HEK293 (cell line): ENCODE measurements around the gene INSM2.

ENCODE experiments used
- CTCF ChIA-PET: fragments of 350-600 bp; formaldehyde crosslinking; extraction: SDS; loops from one replicate; lab custom pipeline; 2021; ENCODE audit warnings: antibody characterized with exemption; lab: Yijun Ruan, JAX
- POLR2A ChIA-PET: fragments of 300-600 bp; formaldehyde crosslinking; extraction: SDS; loops from one replicate; lab custom pipeline; 2020; ENCODE audit warnings: antibody characterized with exemption, inconsistent platforms; lab: Yijun Ruan, JAX
- H3K27ac ChIP-seq: fragments of 200-500 bp; sonication (Bioruptor generic); 2 replicates; pipeline ENCODE4 v1.5.1; 2014; ENCODE audit warnings: low read depth, low read length, control low read depth, inconsistent platforms; ENCODE audit errors: extremely low read depth
- H3K36me3 ChIP-seq, 2 experiments: fragments of 200-500 bp in 1 of 2; sonication (Bioruptor generic) in 1 of 2; 1 replicate in 1 of 2; 2 replicates in 1 of 2; pipeline ENCODE4 v1.5.1; 2014 to 2017; ENCODE audit warnings: inconsistent platforms in 2 of 2, low read length in 2 of 2; ENCODE audit not compliant: control insufficient read depth in 2 of 2, insufficient read depth in 1 of 2
- H3K4me1 ChIP-seq: fragments of 200-500 bp; sonication (Bioruptor generic); 2 replicates; pipeline ENCODE4 v1.5.1; 2014; ENCODE audit warnings: mild to moderate bottlenecking, low read length, inconsistent platforms; ENCODE audit not compliant: control insufficient read depth, insufficient read depth
- H3K4me3 ChIP-seq: 2 replicates; pipeline ENCODE4 v1.5.1; 2011; ENCODE audit warnings: low read depth, mild to moderate bottlenecking, control low read depth, low read length, moderate library complexity
- H3K9me3 ChIP-seq: fragments of 200-500 bp; sonication (Bioruptor generic); 2 replicates; pipeline ENCODE4 v1.5.1; 2014; ENCODE audit warnings: low read depth, low read length, inconsistent platforms; ENCODE audit not compliant: control insufficient read depth, insufficient read depth
- CTCF ChIP-seq: fragments of 450-650 bp; formaldehyde crosslinking; IDR thresholded peaks from 2 replicates; pipeline ENCODE4 v1.5.1; 2016; ENCODE audit warnings: missing biosample characterization, missing genetic modification characterization
- MYNN ChIP-seq: fragments of 450-650 bp; formaldehyde crosslinking; IDR thresholded peaks from 2 replicates; pipeline ENCODE4 v1.5.1; 2016; ENCODE audit warnings: missing biosample characterization, missing genetic modification characterization, borderline replicate concordance
- PRDM1 ChIP-seq: fragments of 450-650 bp; formaldehyde crosslinking; IDR thresholded peaks from 2 replicates; pipeline ENCODE4; 2016; ENCODE audit warnings: missing biosample characterization, missing genetic modification characterization
- TCF7L2 ChIP-seq: IDR thresholded peaks from 2 replicates; pipeline ENCODE4 v1.6.1; 2011; ENCODE audit warnings: low read depth, mild to moderate bottlenecking, inconsistent platforms, low read length, moderate library complexity, borderline replicate concordance
- ZBTB21 ChIP-seq: fragments of 450-650 bp; formaldehyde crosslinking; IDR thresholded peaks from 2 replicates; pipeline ENCODE4 v1.5.1; 2017; ENCODE audit warnings: missing biosample characterization, missing genetic modification characterization
- ZBTB48 ChIP-seq: fragments of 450-650 bp; formaldehyde crosslinking; IDR thresholded peaks from 2 replicates; pipeline ENCODE4 v1.5.1; 2016; ENCODE audit warnings: missing biosample characterization, missing genetic modification characterization
- ZNF10 ChIP-seq: fragments of 450-650 bp; formaldehyde crosslinking; IDR thresholded peaks from 2 replicates; pipeline ENCODE4 v1.5.1; 2017; ENCODE audit warnings: missing biosample characterization, missing genetic modification characterization
- ZNF140 ChIP-seq: fragments of 450-650 bp; formaldehyde crosslinking; IDR thresholded peaks from 2 replicates; pipeline ENCODE4 v1.5.1; 2016; ENCODE audit warnings: missing biosample characterization, missing genetic modification characterization
- ZNF157 ChIP-seq: fragments of 450-650 bp; formaldehyde crosslinking; IDR thresholded peaks from 2 replicates; pipeline ENCODE4 v1.5.1; 2016; ENCODE audit warnings: missing biosample characterization, missing genetic modification characterization
- ZNF169 ChIP-seq: fragments of 450-650 bp; formaldehyde crosslinking; IDR thresholded peaks from 2 replicates; pipeline ENCODE4 v1.5.1; 2016; ENCODE audit warnings: missing biosample characterization, missing genetic modification characterization
- ZNF174 ChIP-seq: fragments of 450-650 bp; formaldehyde crosslinking; IDR thresholded peaks from 2 replicates; pipeline ENCODE4 v1.5.0; 2017; ENCODE audit warnings: missing biosample characterization, mild to moderate bottlenecking, missing genetic modification characterization
- ZNF292 ChIP-seq: fragments of 450-650 bp; formaldehyde crosslinking; IDR thresholded peaks from 2 replicates; pipeline ENCODE4 v1.5.1; 2016; ENCODE audit warnings: low read depth, missing biosample characterization, missing genetic modification characterization, borderline replicate concordance
- ZNF426 ChIP-seq: fragments of 450-650 bp; formaldehyde crosslinking; IDR thresholded peaks from 2 replicates; pipeline ENCODE4 v1.5.1; 2017; ENCODE audit warnings: missing biosample characterization, missing genetic modification characterization, mild to moderate bottlenecking, inconsistent platforms, moderate library complexity
- ZNF549 ChIP-seq: fragments of 450-650 bp; IDR thresholded peaks from 2 replicates; pipeline ENCODE4 v1.5.1; 2018; ENCODE audit warnings: missing biosample characterization, missing genetic modification characterization, mild to moderate bottlenecking, inconsistent platforms, moderate library complexity
- ZNF555 ChIP-seq: fragments of 450-650 bp; formaldehyde crosslinking; conservative IDR thresholded peaks from 2 replicates; pipeline ENCODE4 v1.5.1; 2017; ENCODE audit warnings: missing biosample characterization, mild to moderate bottlenecking, missing genetic modification characterization, inconsistent platforms
- ZNF626 ChIP-seq: fragments of 450-650 bp; sonication (Bioruptor Pico); formaldehyde crosslinking; IDR thresholded peaks from 2 replicates; pipeline ENCODE4 v1.5.1; 2018; ENCODE audit warnings: missing biosample characterization, missing genetic modification characterization, inconsistent platforms
- ZNF654 ChIP-seq: fragments of 450-650 bp; formaldehyde crosslinking; IDR thresholded peaks from 2 replicates; pipeline ENCODE4 v1.5.1; 2016; ENCODE audit warnings: low read depth, missing biosample characterization, missing genetic modification characterization
- TF ChIP-seq, protein P1 (sequence below): fragments of 450-650 bp; formaldehyde crosslinking; optimal IDR thresholded peaks from 2 replicates; pipeline ENCODE3; 2016; ENCODE audit warnings: missing biosample characterization, mild to moderate bottlenecking, missing genetic modification characterization
- TF ChIP-seq, protein P2 (sequence below): fragments of 450-650 bp; formaldehyde crosslinking; IDR thresholded peaks from 2 replicates; pipeline ENCODE4 v1.5.1; 2016; ENCODE audit warnings: missing biosample characterization, missing genetic modification characterization
- TF ChIP-seq, protein P3 (sequence below): fragments of 450-650 bp; formaldehyde crosslinking; IDR thresholded peaks from 2 replicates; pipeline ENCODE4 v1.5.1; 2017; ENCODE audit warnings: missing biosample characterization, missing genetic modification characterization
- TF ChIP-seq, protein P4 (sequence below): fragments of 450-650 bp; formaldehyde crosslinking; IDR thresholded peaks from 2 replicates; pipeline ENCODE4 v1.5.1; 2017; ENCODE audit warnings: missing biosample characterization, missing genetic modification characterization

The INSM2 gene

DNA sequence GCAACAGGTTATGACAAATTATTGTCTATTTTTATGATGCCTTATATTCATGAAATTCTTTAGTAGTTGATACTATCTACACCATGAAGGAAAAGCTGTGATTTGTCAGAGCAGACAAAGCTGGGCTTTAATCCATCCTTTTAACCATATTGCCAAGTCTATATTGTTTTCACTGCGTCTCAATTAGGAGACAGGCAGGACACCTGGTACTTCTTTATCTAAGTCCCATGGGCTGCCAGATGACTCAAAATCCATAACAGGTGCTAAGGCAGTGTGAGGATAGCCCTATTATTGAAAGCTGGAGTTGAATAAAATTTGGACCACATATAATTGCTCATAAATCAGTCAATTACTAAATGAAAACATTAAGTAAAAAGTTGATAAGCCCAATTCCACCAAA, 22.6 kb downstream of the INSM2 start:
- ChIA-PET CTCF (no interaction called here), POLR2A (no interaction called here)
- no peaks in the 10 kb centered on the region for H3K4me1 ChIP-seq
- no peaks in the 10 kb centered on the region for H3K36me3 ChIP-seq
- H3K27ac ChIP-seq, result no peak overlapping the region
- H3K4me3 ChIP-seq, result no peak overlapping the region
- H3K9me3 ChIP-seq, result no peaks in the 10 kb centered on the region
- TF ChIP-seq ZNF10 (tag by site-specific recombination) (no peak), ZNF140 (tag by site-specific recombination) (no peak), ZNF626 (tag by site-specific recombination) (no peak), PRDM1 (no peak), ZNF426 (tag by site-specific recombination) (no peak), ZNF174 (tag by site-specific recombination) (no peak), TCF7L2 (no peak), MYNN (no peak), ZBTB21 (tag by site-specific recombination) (no peak), ZNF157 (tag by site-specific recombination) (no peak), ZNF654 (tag by site-specific recombination) (no peak), ZBTB48 (tag by site-specific recombination) (no peak), ZNF549 (tag by site-specific recombination) (no peak), ZNF292 (tag by site-specific recombination) (no peak)
- TF ChIP-seq, protein P1, sequence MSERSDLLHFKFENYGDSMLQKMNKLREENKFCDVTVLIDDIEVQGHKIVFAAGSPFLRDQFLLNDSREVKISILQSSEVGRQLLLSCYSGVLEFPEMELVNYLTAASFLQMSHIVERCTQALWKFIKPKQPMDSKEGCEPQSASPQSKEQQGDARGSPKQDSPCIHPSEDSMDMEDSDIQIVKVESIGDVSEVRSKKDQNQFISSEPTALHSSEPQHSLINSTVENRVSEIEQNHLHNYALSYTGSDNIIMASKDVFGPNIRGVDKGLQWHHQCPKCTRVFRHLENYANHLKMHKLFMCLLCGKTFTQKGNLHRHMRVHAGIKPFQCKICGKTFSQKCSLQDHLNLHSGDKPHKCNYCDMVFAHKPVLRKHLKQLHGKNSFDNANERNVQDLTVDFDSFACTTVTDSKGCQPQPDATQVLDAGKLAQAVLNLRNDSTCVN (tag by site-specific recombination), result no peak
- TF ChIP-seq, protein P2, sequence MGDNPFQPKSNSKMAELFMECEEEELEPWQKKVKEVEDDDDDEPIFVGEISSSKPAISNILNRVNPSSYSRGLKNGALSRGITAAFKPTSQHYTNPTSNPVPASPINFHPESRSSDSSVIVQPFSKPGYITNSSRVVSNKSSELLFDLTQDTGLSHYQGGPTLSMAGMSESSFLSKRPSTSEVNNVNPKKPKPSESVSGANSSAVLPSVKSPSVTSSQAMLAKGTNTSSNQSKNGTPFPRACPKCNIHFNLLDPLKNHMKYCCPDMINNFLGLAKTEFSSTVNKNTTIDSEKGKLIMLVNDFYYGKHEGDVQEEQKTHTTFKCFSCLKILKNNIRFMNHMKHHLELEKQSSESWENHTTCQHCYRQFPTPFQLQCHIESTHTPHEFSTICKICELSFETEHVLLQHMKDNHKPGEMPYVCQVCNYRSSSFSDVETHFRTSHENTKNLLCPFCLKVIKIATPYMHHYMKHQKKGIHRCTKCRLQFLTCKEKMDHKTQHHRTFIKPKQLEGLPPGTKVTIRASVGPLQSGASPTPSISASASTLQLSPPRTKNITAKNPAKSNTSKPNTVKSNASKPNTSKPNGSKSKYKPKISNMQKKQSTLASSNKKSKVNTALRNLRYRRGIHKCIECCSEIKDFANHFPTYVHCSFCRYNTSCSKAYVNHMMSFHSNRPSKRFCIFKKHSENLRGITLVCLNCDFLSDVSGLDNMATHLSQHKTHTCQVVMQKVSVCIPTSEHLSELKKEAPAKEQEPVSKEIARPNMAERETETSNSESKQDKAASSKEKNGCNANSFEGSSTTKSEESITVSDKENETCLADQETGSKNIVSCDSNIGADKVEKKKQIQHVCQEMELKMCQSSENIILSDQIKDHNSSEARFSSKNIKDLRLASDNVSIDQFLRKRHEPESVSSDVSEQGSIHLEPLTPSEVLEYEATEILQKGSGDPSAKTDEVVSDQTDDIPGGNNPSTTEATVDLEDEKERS (tag by site-specific recombination), result no peak
- TF ChIP-seq, protein P3, sequence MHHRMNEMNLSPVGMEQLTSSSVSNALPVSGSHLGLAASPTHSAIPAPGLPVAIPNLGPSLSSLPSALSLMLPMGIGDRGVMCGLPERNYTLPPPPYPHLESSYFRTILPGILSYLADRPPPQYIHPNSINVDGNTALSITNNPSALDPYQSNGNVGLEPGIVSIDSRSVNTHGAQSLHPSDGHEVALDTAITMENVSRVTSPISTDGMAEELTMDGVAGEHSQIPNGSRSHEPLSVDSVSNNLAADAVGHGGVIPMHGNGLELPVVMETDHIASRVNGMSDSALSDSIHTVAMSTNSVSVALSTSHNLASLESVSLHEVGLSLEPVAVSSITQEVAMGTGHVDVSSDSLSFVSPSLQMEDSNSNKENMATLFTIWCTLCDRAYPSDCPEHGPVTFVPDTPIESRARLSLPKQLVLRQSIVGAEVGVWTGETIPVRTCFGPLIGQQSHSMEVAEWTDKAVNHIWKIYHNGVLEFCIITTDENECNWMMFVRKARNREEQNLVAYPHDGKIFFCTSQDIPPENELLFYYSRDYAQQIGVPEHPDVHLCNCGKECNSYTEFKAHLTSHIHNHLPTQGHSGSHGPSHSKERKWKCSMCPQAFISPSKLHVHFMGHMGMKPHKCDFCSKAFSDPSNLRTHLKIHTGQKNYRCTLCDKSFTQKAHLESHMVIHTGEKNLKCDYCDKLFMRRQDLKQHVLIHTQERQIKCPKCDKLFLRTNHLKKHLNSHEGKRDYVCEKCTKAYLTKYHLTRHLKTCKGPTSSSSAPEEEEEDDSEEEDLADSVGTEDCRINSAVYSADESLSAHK (tag by site-specific recombination), result no peak
- TF ChIP-seq, protein P4, sequence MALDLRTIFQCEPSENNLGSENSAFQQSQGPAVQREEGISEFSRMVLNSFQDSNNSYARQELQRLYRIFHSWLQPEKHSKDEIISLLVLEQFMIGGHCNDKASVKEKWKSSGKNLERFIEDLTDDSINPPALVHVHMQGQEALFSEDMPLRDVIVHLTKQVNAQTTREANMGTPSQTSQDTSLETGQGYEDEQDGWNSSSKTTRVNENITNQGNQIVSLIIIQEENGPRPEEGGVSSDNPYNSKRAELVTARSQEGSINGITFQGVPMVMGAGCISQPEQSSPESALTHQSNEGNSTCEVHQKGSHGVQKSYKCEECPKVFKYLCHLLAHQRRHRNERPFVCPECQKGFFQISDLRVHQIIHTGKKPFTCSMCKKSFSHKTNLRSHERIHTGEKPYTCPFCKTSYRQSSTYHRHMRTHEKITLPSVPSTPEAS (tag by site-specific recombination), result no peak
- TF ChIP-seq, all 188 proteins: peak for 0

- no peak for TF ChIP-seq ZNF169
- no peak for TF ChIP-seq ZNF555 (tag by site-specific recombination)
- no peak for TF ChIP-seq CTCF (tag by site-specific recombination)
- ChIA-PET CTCF (no interaction called here), POLR2A (no interaction called here)
- H3K27ac ChIP-seq, result no peak overlapping the region
- no peaks in the 10 kb centered on the region for H3K9me3 ChIP-seq
- H3K4me1 ChIP-seq, result no peaks in the 10 kb centered on the region
- H3K36me3 ChIP-seq, result no peaks in the 10 kb centered on the region
- H3K4me3 ChIP-seq, result no peak overlapping the region
Measured at GRCh38 chr14:35557221-35557747, 23.3 kb downstream of the INSM2 start.
